H1 (cell line): ENCODE measurements around the gene MRPS34. TPM values are rescaled to one million over a fixed set of nuclear protein-coding genes. Genes with fewer than 3 reads are reported as not detected.

ENCODE experiments used
- ASH2L ChIP-seq: fragments of 200-600, 300-600 bp; sonication (generic); IDR thresholded peaks from one replicate; pipeline ENCODE4 v1.7.1; 2017; ENCODE audit warnings: low read length
- BACH1 ChIP-seq: IDR thresholded peaks from 2 replicates; pipeline ENCODE4 v1.6.1; 2012; ENCODE audit warnings: low read length, improper control_type of control experiment
- BRCA1 ChIP-seq: IDR thresholded peaks from 2 replicates; pipeline ENCODE4 v1.6.1; 2012; ENCODE audit warnings: low read depth, low read length, improper control_type of control experiment
- EGR1 ChIP-seq: IDR thresholded peaks from 2 replicates; pipeline ENCODE4 v1.6.1; 2011; ENCODE audit warnings: low read depth, low read length, borderline replicate concordance
- GABPA ChIP-seq: IDR thresholded peaks from 2 replicates; pipeline ENCODE4 v1.6.1; 2011; ENCODE audit warnings: mild to moderate bottlenecking, low read length, moderate library complexity, borderline replicate concordance; ENCODE audit not compliant: insufficient read depth
- SAP30 ChIP-seq: fragments of 300-600 bp; sonication (generic); IDR thresholded peaks from 2 replicates; pipeline ENCODE4 v1.7.1; 2012; ENCODE audit warnings: low read length, moderate library complexity, mild to moderate bottlenecking, inconsistent platforms; ENCODE audit not compliant: insufficient read depth, insufficient replicate concordance
- SIX5 ChIP-seq: IDR thresholded peaks from 2 replicates; pipeline ENCODE4 v1.6.1; 2011; ENCODE audit warnings: mild to moderate bottlenecking, low read depth, low read length
- polyA plus RNA-seq, 7 experiments: library from polyadenylated mRNA; depleted of rRNA in 3 of 7; stranded (reverse) in 5 of 7; unstranded in 2 of 7; fragments of >200 nt in 5 of 7; fragments of 200-250 nt in 2 of 7; gene quantifications; 1 replicate in 5 of 7; 2 replicates in 1 of 7; 4 replicates in 1 of 7; pipeline versions ENCODE4 v1.2.1 to v1.2.3, GENCODE V29; 2011 to 2013; ENCODE audit warnings: missing spikeins in 2 of 7, mixed read lengths in 2 of 7
- total RNA-seq: library from RNA; stranded (reverse); fragmentation: NEBNext Ultra II Directional; extraction: Animal tissue kit (Norgen Biotek cat#: 25700); gene quantifications from 2 replicates; pipeline ENCODE4 v1.2.1, GENCODE V29; 2021

The MRPS34 gene
- total and polyA plus RNA-seq, 2 of the 8 experiments (the other 6 are each of a cell fraction or from before 2014, with no cell fraction given), result 168 to 252 TPM

GRCh38 chr16:1763521-1764511, 9.1 kb downstream of the MRPS34 start (continued):
- TF ChIP-seq EGR1 (no peak), BACH1 (0 out of 2 replicates have a peak, but pooled peaks have one; percentile 51), GABPA (peak; percentile 63; the same call in 1 of the 2 replicates), SIX5 (no peak), SAP30 (no peak), ASH2L (no peak), BRCA1 (no peak)
